BE2C (cell line): ENCODE data around the gene SCUBE2.
"Not testable (repeated sequence)": the region's sequence is repeated elsewhere in the genome, so short reads cannot be mapped to it uniquely, and the experiment has no call there.

Experiments
- DNase-seq: peaks from one replicate; pipeline ENCODE4 v3.0.0-alpha.2; 2020
- H3K27me3 ChIP-seq: fragments of 250-450 bp; sonication (Bioruptor Pico); 2 replicates; pipeline ENCODE4 v1.5.1; 2020; ENCODE audit warnings: mild to moderate bottlenecking
- H3K36me3 ChIP-seq: fragments of 250-450 bp; sonication (Bioruptor Pico); 2 replicates; pipeline ENCODE4 v1.5.1; 2020; ENCODE audit warnings: mild to moderate bottlenecking
- H3K4me1 ChIP-seq: fragments of 250-450 bp; sonication (Bioruptor Pico); 2 replicates; pipeline ENCODE4 v1.5.1; 2020
- H3K4me3 ChIP-seq: 2 replicates; pipeline ENCODE4 v1.5.1; 2011; ENCODE audit warnings: low read depth, low read length
- H3K9me3 ChIP-seq: fragments of 250-450 bp; sonication (Bioruptor Pico); 2 replicates; pipeline ENCODE4 v1.5.1; 2020
- TF ChIP-seq, protein P1 (sequence below): IDR thresholded peaks from 2 replicates; pipeline ENCODE4 v1.5.1; 2012; ENCODE audit warnings: mild to moderate bottlenecking, low read depth, low read length

The SCUBE2 gene

DNA sequence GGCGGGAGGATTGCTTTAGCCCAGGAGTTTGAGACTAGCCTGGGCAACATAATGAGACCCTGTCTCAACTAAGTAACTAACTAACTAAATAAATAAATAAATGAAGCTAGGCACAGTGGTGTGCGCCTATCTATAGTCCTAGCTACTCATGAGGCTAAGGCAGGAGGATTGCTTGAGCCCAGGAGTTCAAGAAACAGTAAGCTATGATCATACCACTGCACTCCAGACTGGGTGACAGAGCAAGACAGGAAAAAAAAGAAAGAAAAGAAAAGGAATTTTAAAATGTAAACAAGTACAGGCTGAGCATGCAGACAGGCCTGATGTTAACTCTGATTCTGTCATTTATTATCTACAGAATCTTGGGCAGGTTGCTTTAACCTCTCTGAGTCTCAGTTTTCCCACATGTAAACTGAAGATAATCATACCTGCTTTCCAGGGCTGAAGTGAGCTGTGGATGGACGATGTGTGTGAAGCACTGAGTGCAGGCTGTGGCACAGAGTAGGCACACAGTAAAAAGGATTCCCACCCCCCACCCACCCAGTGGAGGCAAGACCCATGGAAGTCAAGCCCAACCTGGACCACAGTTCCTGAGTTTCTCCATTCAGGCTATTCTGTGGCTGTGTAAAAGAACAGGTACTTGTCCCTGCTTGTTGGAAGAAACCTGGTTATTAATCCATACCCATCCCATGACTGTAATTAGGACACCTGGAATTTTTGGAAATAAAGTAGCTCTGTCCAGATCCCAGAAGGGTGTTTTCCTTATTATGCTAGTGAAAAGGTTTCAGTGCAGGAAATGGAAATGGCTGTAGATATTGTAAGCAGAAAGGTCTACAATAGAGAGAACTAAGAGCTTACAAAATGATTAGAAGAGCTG lies 18.7 kb upstream of the SCUBE2 start:
- no peaks in the 10 kb centered on the region for H3K9me3 ChIP-seq
- H3K36me3 ChIP-seq: no peaks in the 10 kb centered on the region
- H3K27me3 ChIP-seq: no peaks in the 10 kb centered on the region
- no peaks in the 10 kb centered on the region for H3K4me1 ChIP-seq
- DNase-seq: no peak
- TF ChIP-seq, protein P1, sequence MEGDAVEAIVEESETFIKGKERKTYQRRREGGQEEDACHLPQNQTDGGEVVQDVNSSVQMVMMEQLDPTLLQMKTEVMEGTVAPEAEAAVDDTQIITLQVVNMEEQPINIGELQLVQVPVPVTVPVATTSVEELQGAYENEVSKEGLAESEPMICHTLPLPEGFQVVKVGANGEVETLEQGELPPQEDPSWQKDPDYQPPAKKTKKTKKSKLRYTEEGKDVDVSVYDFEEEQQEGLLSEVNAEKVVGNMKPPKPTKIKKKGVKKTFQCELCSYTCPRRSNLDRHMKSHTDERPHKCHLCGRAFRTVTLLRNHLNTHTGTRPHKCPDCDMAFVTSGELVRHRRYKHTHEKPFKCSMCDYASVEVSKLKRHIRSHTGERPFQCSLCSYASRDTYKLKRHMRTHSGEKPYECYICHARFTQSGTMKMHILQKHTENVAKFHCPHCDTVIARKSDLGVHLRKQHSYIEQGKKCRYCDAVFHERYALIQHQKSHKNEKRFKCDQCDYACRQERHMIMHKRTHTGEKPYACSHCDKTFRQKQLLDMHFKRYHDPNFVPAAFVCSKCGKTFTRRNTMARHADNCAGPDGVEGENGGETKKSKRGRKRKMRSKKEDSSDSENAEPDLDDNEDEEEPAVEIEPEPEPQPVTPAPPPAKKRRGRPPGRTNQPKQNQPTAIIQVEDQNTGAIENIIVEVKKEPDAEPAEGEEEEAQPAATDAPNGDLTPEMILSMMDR: no peak
- no peak overlapping the region for H3K4me3 ChIP-seq

DNA sequence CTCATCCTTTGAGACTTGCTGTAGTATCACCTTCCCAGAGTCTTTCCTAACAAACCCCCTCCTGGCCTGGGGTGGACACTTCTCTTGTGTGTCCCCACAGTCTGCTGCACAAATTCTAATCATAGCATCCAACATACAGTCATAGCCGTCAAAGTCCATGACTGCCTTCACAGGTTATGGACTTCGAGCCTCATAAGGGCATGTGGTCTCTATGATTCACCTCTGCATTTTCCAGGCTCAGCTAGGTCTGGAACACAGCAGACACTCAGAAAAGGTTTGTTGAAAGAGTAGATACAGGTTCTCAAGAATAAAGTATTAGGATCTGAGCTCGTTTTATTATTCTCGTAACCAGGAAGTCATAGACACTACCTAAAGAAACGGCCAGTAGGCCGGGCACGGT lies 13.2 kb upstream of the SCUBE2 start:
- Histone ChIP-seq H3K4me1 (no peaks in the 10 kb centered on the region), H3K36me3 (no peaks in the 10 kb centered on the region), H3K9me3 (no peaks in the 10 kb centered on the region), H3K27me3 (no peaks in the 10 kb centered on the region), H3K4me3 (no peak overlapping the region)
- DNase-seq: no peak
- TF ChIP-seq, protein P1: no peak

DNA sequence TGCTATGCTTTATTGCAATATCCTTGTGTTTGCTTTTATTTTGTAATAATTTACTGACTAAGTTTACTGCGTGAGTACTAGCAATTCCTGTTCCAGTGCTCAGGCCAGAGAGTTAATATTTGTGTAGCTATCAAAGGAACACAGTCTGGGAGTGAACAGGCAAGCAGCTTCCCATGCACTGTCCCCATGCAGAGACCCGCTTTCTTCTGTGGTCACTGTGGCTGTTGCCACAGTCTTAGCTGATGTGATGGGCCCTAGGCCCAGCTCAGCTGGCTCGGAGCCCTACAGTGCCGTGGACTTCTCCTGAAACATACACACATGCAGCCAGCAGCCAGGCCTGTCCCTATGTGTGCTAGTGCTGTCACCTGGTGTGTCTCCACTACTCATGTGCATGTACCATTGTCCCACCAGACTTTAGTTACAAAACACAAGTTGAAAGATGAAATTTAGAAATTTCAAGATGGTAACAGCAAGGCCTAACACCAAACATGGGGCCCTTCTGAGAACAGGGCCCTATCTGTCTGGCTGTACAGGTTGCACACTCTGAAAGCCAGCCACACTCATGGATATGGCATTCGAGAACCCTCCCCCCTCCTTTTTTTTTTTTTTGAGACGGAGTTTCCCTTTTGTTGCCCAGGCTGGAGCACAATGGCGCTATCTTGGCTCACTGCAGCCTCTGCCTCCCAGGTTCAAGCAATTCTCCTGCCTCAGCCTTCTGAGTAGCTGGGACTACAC lies 12.3 kb upstream of the SCUBE2 start:
- H3K4me3 ChIP-seq: no peak overlapping the region
- no peaks in the 10 kb centered on the region for H3K36me3 ChIP-seq
- TF ChIP-seq, protein P1: no peak
- H3K4me1 ChIP-seq: no peaks in the 10 kb centered on the region
- no peaks in the 10 kb centered on the region for H3K9me3 ChIP-seq
- no peaks in the 10 kb centered on the region for H3K27me3 ChIP-seq
- no peak for DNase-seq

DNA sequence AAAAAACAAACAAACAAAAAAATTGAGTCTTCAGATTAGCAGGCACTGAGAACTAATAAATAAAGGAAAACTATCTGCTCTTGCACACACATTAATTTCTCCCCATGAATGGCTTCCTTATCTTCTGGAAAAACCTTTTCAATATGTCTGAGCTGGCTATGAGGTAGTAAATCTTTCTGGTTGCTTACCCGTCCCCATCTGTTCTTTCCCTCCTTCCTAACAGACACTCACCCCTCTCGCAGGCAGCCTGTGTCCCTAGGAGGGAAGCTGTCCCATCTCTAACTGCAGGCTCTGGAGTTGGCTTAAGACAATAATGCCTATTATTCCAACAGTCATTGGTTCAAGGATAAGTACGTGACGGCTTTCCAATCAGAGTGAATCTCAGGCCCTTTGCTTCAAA lies 8.2 kb upstream of the SCUBE2 start:
- H3K4me1 ChIP-seq: no peaks in the 10 kb centered on the region
- H3K27me3 ChIP-seq: no peaks in the 10 kb centered on the region
- H3K4me3 ChIP-seq: no peak overlapping the region
- TF ChIP-seq, protein P1: no peak
- no peak for DNase-seq
- H3K36me3 ChIP-seq: no peaks in the 10 kb centered on the region
- H3K9me3 ChIP-seq: no peaks in the 10 kb centered on the region

DNA sequence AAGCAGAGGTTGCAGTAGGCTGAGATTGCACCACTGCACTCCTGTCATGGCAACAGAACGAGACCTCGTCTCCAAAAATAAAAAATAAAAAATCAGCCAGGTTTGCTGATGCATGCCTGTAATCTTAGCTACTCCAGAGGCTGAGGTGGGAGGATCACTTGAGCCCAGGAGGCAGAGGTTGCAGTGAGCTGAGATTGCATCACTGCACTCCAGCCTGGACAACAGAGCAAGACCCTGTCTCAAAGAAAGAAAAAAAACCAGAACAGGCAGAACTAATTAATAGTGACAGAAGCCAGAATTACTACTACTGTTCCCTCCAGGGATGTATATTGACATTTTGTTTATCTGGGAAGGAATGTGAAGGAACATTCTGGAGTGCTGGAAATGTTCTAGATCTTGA lies 7.1 kb upstream of the SCUBE2 start:
- H3K4me1 ChIP-seq, H3K27me3 ChIP-seq, H3K9me3 ChIP-seq, H3K4me3 ChIP-seq, DNase-seq, H3K36me3 ChIP-seq: not testable (repeated sequence)

DNA sequence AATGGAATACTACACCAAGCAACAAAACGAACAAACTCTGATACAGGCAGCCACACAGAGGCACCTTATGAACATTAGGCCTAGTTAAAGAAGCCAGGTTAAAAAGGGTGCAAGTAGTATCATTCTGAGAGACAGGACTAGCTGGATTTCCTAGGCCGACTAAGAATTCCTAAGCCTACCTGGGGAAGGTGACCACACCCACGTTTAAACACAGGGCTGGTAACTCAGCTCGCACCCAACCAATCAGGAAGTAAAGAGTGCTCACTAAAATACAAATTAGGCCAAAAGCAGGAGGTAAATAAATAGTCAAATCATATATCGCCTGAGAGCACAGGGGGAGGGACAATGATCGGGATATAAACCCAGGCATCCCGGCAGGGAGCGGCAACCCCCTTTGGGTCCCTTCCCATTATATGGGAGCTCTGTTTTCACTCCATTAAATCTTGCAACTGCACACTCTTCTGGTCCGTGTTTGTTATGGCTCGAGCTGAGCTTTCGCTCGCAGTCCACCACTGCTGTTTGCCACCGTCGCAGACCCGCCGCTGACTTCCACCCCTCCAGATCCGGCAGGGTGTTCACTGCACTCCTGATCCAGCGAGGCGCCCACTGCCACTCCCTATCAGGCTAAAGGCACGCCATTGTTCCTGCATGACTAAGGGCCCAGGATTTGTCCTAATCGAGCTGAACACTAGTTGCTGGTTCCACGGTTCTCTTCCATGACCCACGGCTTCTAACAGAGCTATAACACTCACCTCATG lies 6.0 kb upstream of the SCUBE2 start:
- not testable (repeated sequence) for H3K36me3 ChIP-seq, H3K9me3 ChIP-seq, H3K4me3 ChIP-seq, DNase-seq, H3K27me3 ChIP-seq, H3K4me1 ChIP-seq
